Measurements from ENCODE around the gene ZDHHC17.

The ZDHHC17 gene

DNA sequence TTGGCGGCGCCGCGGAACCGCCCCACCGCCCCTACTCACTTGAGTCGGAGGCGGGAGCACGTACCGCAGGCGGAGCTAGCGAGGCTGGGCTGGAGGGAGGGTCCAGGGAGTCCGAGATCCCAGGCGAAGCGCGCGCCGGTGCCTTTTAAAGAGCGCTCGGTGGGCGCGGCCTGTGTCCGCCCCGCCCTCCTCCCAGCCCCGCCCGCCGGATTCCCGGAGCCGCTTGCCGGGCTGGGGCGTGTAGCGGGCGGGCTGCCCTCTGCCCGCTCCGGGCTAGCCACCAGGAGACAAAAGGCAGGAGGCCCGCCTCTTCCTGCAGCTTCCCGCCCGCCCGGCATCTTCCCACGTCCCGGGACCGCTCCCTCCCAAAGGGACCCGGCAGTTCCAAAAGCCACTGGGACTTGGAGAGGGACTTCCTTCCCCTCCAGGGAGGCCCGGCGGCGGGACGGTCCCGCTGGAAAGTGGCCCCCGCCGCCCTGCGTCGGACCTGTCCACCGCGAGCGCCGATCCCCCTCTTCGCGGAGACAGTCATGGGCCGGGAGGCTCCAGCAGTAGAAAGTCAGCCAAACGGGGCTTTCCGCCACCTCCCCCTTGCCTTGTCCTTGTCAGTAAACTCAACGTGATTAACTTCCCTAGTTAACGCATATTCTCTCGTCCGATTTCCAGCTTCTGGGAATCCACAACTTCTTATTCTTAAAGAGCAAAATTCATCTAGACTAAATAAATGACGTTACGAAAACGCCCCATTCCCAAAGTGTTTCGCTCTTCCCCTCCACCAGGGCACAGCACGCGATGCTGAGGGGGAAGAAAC lies 115.2 kb downstream of the ZDHHC17 start, which contains the start of gene CSRP2:
TSS of gene CSRP2 (minus strand) at position 121 of the 811 bp plus-strand sequence. CDS start 12,759 bp downstream, outside the sequence.
- peak; percentile 69 to 88 (median 81) for DNase-seq

DNA sequence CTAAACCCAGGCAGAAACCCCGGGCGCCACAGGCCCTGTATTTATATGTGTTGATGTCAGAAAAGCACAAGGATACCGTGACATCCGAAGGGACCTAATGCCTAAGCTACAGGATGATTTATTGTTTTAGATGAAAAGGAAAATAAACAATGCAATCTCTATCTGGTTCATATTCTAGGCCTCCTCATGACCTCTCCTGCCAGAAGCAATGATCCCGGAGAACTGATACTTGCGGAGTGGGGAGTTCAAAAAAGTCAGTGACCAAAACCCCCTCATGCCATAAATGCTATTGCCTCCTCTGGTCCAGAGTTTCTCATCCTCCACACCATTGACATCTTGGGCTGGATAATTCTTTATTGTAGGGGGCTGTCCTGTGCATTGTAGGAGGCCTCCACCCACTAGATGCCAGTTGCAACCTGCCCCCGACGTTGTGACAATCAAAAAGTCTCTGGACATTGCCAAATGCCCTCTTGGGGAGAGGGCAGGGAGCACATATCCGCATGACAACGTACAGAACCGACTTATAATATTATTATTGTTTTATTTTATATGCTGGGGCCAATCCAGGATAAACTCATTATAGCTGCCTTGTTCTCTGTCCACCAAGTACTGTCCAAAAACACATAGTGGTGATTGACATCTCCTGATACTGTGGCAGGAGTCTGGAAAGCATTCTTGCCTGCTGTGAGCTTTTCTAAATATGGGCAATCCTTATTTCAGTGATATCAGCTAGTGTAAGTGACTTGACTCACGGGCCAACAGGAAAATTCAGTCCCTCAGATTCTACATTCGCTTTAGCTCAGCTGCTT lies 116.0 kb downstream of the ZDHHC17 start:
- DNase-seq, result no peak

DNA sequence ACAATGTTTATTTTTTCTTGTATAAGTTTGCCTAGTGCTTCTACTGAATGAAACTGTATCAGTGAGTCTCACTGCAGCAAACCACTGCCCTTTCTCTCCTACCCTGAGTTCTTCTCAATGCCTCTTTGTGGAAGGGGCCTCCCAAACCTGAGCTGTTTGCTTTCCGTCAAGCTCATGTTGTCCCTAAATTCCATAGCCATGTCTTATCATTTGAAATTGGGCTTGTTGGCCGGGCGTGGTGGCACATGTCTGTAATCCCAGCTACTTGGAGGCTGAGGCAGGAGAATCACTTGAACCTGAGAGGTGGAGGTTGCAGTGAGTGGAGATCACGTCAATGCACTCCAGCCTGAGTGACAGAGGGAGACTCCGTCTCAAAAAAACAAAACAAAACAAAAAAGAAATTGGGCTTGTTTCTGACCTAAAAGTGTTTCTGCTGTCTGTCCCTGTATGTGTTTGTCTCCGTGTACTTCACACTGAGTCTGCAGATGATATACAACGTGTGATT lies 116.7 kb downstream of the ZDHHC17 start:
- no peak for DNase-seq

DNA sequence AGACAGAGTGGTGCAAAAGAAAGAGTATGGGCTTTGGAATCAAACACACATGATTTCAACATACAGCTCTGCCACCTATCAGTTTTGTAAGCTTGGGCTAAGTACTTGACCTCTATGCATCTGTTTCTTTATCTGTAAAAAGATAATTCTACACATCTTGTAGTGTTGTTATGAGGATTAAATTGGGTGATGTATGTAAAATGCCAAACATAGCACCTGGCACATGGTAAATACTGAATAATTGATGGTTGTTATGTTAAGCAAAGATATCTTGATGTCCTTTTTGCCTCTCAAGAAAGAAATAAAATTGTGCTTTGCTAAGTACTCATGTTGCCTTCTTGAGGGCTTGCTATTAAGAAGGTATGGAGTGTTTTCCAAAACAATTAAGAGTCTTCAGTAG lies 117.2 kb downstream of the ZDHHC17 start:
- DNase-seq, result no peak

DNA sequence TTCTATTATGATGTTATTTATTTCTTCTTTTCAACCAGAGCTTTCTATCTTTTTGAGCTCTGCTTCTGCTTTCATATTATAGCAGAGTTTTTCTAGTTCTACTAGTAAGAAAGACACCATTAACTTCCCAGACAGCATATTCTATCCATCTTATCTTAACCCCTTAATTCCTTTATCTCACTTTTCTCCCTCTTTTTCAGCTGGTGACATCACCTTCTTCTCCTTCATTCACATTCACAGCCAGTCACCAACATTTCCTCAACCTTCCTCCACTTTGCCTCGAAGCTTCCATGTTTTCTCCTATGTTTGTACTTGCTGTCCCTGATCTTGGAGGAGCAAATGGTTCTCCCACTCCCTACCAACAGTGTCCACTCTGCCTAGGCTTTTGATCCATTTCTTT lies 118.5 kb downstream of the ZDHHC17 start:
- DNase-seq, result no peak

DNA sequence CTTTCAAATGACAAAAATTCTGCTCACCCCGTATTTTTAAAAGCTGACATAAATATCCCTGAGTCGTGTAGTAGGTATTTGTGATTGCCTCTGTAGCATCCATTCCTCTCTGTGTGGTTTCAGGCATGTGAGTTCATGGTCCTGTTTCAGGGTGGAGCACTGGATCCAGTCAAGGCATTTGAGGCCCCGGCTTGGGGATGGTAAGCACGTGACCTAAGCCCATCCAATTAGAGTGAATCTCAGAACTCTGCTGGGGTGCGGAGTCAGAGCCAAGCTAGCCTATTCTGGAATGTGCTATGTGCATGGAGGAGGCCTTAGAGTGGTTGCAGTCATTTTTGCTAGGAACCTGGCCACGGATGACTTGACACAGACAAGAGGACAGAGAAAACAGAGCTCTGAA lies 119.2 kb downstream of the ZDHHC17 start:
- no peak for DNase-seq

DNA sequence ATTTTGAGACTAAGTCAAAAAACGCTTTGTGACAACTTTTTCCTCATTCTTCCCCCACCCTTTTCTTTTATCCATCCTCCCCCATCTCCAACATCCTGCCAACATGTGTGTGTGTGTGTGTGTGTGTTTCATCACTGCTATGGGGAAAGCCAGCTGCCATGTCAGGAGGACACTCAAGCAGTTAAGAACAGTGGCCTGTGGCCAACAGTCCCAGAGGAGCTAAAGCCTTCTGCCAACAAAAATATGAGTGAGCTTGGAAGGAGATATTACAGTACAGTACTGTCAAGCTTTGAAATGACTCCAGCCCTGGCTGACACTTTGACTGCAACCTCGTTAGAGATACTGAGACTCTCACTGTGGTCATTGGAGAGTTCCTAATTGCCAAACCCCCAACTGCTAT lies 119.9 kb downstream of the ZDHHC17 start:
- DNase-seq, result no peak

DNA sequence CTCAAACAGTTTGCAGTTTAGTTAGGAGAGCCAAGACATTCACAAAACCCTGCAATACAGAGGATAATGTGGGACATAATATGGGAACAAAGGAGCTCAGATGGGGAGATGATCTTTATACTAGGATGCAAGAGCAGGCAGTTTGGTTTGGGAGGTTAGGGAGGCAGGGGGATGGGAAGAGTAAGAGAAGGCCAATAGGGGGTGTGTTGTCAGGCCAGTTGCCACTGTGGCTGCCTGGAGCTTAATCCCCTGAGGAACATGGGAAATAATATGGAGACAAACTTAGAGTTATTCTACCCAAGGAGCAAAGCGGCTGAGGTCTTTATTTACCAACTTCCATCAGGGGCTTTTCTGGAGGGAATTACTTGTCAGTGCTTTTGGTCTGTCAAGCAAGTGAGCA lies 124.9 kb downstream of the ZDHHC17 start:
- no peak for DNase-seq

DNA sequence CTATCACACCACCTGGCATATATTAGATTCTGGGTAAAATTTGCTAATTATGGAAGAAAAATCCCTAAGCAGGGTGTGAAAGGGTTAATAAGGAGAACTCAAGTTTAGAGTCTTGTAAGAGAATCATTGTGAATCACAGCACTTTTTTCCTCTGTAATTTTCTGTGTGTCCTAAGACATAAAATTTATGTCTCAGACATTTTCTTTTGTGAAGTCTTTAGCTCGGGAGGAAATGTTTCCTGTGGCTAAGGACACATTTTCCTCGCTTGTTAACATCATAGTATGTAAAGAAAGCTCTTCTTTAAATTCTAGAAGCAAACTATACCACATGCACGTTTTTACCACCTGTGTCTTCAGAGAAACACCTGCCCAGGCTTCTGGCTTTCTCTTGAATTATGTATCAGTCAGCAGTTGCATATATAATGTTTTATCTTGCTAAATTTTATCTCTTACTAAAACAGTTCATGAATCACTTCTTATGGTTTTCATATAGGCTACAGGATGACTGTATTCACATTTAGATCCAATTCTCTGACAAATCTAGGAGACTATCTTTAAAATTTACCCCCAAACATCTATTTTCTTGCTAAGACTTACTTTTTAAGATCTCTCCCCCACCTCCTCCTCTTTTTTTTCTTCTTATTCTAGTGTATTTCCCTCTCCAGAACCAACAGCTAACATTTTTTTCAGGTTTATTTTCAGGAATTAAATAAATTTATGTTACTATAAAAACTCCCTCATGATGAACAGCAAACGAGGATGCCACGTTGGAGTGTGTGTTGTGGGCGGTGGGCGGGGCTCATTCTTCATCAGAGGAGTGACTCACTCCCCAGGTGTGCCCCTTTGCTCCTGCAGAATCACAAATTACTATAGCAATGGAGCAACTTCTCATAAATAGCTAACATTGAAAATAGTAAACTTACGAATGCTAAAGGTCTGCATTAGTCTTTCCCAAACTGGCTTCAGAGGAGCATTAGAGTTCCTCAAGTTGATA lies 126.5 kb downstream of the ZDHHC17 start:
- DNase-seq, result no peak

DNA sequence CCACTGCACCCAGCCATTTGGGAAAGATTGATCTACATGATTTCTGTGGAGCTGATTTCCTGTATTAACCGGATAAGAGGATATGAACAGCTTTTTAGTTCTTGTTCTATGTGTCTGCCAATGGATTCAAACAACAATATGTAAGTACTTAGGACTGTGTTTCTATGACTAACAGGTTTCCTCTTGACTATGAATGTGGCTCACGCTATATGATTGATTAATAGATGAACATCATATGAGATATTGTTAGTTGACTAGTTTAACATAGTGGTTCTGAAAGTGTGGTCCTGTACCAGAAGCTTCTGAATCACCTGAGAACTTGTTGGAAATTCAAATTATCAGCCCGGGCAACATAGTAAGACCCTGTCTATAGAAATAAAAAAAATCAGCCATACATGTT lies 127.7 kb downstream of the ZDHHC17 start:
- DNase-seq, result no peak

DNA sequence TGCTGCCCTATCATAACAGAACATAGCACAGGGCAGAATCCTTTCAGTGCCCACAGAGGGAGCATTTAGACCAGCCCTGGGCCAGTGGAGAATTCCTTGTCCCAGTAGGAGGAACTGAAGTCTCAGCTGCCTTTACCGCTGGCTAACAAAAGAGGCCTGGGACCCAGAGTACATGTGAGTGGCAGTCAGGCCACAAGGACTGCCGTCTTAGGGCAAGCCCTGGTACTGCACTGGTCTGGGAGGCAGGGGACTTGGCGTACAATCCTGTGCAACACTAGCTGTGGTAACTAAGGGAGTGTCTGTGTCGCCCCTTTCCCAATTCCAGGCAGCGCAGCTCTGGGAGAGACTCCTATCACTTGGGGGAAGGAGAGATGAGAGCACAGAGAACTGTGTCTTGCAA lies 131.9 kb downstream of the ZDHHC17 start:
- no peak for DNase-seq

DNA sequence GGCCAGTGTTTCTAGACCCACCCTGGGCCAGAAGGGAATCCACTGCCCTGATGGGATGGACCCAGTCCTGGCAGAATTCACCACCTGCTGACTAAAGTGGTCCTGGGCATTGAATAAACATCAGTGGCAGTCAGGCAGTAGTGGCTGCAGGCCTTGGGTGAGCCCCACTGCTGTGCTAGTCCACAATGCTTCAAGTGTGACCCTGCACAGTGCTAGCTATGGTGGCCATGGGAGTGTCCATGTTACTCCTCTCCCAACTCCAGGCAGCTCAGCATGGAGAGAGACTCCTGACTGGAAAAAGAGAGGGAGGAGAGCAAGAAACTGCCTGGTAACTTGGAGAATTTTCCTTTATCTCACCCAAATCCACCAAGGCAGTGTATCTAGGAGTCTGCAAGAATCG lies 132.4 kb downstream of the ZDHHC17 start:
- no peak for DNase-seq

DNA sequence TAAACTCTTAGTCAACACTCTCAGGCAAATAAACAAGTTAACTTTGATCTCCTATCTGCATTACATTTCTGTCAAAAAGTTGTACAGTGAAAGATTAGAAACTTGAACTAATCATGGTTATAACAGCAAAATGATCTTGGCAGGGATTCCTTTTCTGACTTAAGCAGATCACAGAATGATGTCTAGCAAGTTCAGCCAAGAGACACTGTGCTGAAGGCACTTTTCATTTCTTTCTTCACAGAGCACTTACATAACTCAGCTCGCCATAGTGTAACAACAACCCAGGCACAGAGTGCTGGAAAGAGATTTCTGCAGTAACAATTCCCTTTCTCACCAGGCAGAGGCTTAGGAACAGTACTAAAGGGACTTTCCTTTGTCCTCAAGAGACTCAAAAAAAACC lies 134.5 kb downstream of the ZDHHC17 start:
- DNase-seq, result no peak

DNA sequence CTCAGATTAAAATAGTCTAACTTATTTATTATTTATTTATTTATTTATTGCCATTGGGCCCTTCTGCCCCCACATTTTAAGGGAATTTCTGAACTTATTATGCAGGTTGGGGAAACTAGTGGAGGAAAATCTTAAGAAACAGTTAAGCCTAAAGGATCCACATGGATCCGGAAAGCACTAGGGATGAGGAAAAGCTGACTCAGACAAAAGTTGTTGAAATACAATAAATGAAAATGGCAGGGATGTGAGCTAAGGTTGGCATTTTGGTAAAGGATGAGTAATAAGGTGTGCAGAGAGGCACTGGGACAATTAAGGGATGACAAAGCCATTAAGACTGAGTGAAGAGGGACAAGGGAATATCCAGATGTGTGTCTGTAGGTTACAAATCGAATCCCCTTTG lies 135.6 kb downstream of the ZDHHC17 start:
- no peak for DNase-seq

DNA sequence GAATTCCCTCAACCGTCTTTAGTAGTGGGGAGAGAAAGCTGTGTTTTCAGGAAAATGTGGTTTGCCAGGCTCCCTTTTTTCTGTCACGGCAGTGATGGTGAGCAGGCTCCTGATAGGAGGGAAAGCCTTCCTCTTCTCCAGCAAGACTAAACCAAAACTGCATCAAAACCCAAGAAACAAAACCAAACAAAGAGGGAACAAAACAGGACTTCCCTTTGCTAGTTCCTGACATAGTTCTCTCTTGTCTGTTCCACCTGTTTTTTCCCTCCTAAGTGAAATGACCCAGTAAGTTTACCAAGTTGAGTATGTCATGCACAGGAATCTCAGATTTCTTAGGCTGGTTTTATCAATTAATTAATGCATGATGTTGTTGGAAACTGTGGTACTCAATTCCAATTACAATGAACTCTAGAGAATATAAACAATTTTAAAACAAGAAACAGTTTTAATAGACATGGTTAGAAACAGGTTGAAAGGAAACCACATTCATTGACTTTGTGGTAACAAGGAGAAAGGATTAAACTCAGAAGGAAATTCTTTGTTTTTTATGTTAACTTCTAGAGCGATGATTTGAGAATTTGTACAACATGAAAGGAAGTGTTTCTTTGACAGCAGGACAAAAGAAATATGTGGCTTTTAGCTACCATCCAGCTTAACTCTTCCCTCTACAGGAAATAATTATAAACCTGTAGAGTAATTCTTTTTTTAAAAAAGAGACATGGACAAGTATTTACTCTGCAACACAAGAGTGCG lies 137.9 kb downstream of the ZDHHC17 start:
- DNase-seq, result peak in 3 of 4 experiments; percentile 24 to 35 (median 35)
